Measurements from ENCODE around the gene TMEM145. TPM values are rescaled to one million over a fixed set of nuclear protein-coding genes. Genes with fewer than 3 reads are reported as not detected.

The TMEM145 gene
- total RNA-seq, 1 experiment from 2014 or later, result 4.9 TPM

- Histone ChIP-seq H3K27ac (ENCODE audit: low read depth, low read length, poor library complexity, severe bottlenecking) (peak overlapping the region; percentile 30), H3K4me1 (ENCODE audit: insufficient read depth, low read length, poor library complexity, severe bottlenecking) (no peaks in the 10 kb centered on the region), H3K9me3 (ENCODE audit: low read depth, low read length, poor library complexity, severe bottlenecking) (no peaks in the 10 kb centered on the region), H3K4me3 (ENCODE audit: low read depth, low read length, poor library complexity, severe bottlenecking) (no peak overlapping the region), H3K27me3 (replicated peaks; ENCODE audit: insufficient read depth, low read depth, low read length, poor library complexity) (no peaks in the 10 kb centered on the region), H3K36me3 (ENCODE audit: insufficient read depth, low read length, poor library complexity, severe bottlenecking) (peaks cover 76% of the 10 kb centered on the region)
- no peak for TF ChIP-seq EZH2 (IDR thresholded peaks at IDR 0.05; ENCODE audit: borderline replicate concordance, low read depth, low read length, poor library complexity, severe bottlenecking)
- no peak for TF ChIP-seq CTCF (conservative IDR thresholded peaks at IDR 0.05; ENCODE audit: low read depth, low read length)
- ChIA-PET POLR2A (ENCODE audit: low non-redundant PET) (interaction anchor here (0.7 kb wide), 1 partner anchor 76 kb away, joined by 3 read pairs; no protein-coding TSS in a partner anchor), CTCF (interaction anchor here (0.6 kb wide), 2 partner anchors 45 to 48 kb away, joined by 5 to 14 read pairs; no protein-coding TSS in a partner anchor)
- intact Hi-C loops (cut with micrococcal nuclease; ENCODE audit: unreplicated experiment), result no loop called here
- TSS peak; percentile 39 for BruUV-seq (replicated peaks)
- no peak for DNase-seq (ENCODE audit: low spot score)
Observed at GRCh38 chr19:42295342-42295741, 17.8 kb upstream of the TMEM145 start.

- H3K36me3 ChIP-seq (ENCODE audit: insufficient read depth, low read length, poor library complexity, severe bottlenecking), result peaks cover 70% of the 10 kb centered on the region
- ChIA-PET CTCF (interaction anchor here (0.6 kb wide), 1 partner anchor 44 kb away, joined by 14 read pairs; no protein-coding TSS in a partner anchor), POLR2A (ENCODE audit: low non-redundant PET) (interaction anchor here (0.7 kb wide), 1 partner anchor 77 kb away, joined by 3 read pairs; no protein-coding TSS in a partner anchor)
- no peaks in the 10 kb centered on the region for H3K9me3 ChIP-seq (ENCODE audit: low read depth, low read length, poor library complexity, severe bottlenecking)
- peak; percentile 91 for TF ChIP-seq CTCF (conservative IDR thresholded peaks at IDR 0.05; ENCODE audit: low read depth, low read length)
- TF ChIP-seq EZH2 (IDR thresholded peaks at IDR 0.05; ENCODE audit: borderline replicate concordance, low read depth, low read length, poor library complexity, severe bottlenecking), result no peak
- intact Hi-C loops (cut with micrococcal nuclease; ENCODE audit: unreplicated experiment), result no loop called here
- no peak overlapping the region for H3K4me3 ChIP-seq (ENCODE audit: low read depth, low read length, poor library complexity, severe bottlenecking)
- peak overlapping the region; percentile 30 for H3K27ac ChIP-seq (ENCODE audit: low read depth, low read length, poor library complexity, severe bottlenecking)
- DNase-seq (ENCODE audit: low spot score), result peak; percentile 76
- no TSS peak for BruUV-seq (replicated peaks)
- peaks cover under 1% of the 10 kb centered on the region for H3K4me1 ChIP-seq (ENCODE audit: insufficient read depth, low read length, poor library complexity, severe bottlenecking)
- no peaks in the 10 kb centered on the region for H3K27me3 ChIP-seq (replicated peaks; ENCODE audit: insufficient read depth, low read depth, low read length, poor library complexity)
Observed at GRCh38 chr19:42295831-42296525, 17.1 kb upstream of the TMEM145 start.

GRCh38 chr19:42297039-42297438 lies 16.1 kb upstream of the TMEM145 start:
- POLR2A ChIA-PET (ENCODE audit: low non-redundant PET), result no interaction called here
- H3K4me3 ChIP-seq (ENCODE audit: low read depth, low read length, poor library complexity, severe bottlenecking), result no peak overlapping the region
- H3K27ac ChIP-seq (ENCODE audit: low read depth, low read length, poor library complexity, severe bottlenecking), result no peak overlapping the region
- TF ChIP-seq EZH2 (IDR thresholded peaks at IDR 0.05; ENCODE audit: borderline replicate concordance, low read depth, low read length, poor library complexity, severe bottlenecking) (no peak), CTCF (conservative IDR thresholded peaks at IDR 0.05; ENCODE audit: low read depth, low read length) (no peak)
- no TSS peak for BruUV-seq (replicated peaks)
- CTCF ChIA-PET, result no interaction called here
- H3K9me3 ChIP-seq (ENCODE audit: low read depth, low read length, poor library complexity, severe bottlenecking), result no peaks in the 10 kb centered on the region
- H3K36me3 ChIP-seq (ENCODE audit: insufficient read depth, low read length, poor library complexity, severe bottlenecking), result peaks cover 59% of the 10 kb centered on the region
- no peak for DNase-seq (ENCODE audit: low spot score)
- no peaks in the 10 kb centered on the region for H3K27me3 ChIP-seq (replicated peaks; ENCODE audit: insufficient read depth, low read depth, low read length, poor library complexity)
- H3K4me1 ChIP-seq (ENCODE audit: insufficient read depth, low read length, poor library complexity, severe bottlenecking), result peaks cover 6% of the 10 kb centered on the region
- intact Hi-C loops (cut with micrococcal nuclease; ENCODE audit: unreplicated experiment), result no loop called here

All from A673 (cell line).